HG03558 (cell line): ENCODE data around the gene GPR34.

Experiments used
- ATAC-seq: cut with Tn5 transposase; IDR thresholded peaks from one replicate; pipeline ENCODE4 v1.9.1; 2021; ENCODE audit warnings: moderate number of reproducible peaks; ENCODE audit not compliant: unreplicated experiment; ENCODE audit errors: extremely low read depth

Gene GPR34

GRCh38 chrX:41730081-41730480, 41.3 kb downstream of the GPR34 start:
- ATAC-seq, result no peak

GRCh38 chrX:41732260-41732659, 43.5 kb downstream of the GPR34 start:
- ATAC-seq, result no peak

DNA sequence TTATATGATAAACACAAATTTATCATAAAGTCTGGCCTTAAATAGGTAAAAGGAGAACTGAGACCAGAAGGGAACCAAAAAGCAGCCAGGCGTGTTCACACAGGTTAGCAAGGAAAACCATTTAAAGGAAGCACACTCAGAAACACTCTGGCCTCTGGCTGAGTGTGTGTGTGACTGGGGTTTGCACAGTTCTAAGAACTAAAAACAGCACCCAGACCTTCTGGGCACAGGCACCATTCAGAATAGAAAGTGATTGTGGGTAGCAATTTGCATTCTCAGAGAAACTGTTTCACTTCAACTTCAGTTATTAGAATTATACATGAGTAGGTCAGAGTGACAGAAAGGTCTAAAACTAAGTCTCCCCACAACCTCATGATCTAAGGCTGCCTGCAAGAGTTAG, 45.2 kb downstream of the GPR34 start:
- peak; percentile 93 for ATAC-seq

DNA sequence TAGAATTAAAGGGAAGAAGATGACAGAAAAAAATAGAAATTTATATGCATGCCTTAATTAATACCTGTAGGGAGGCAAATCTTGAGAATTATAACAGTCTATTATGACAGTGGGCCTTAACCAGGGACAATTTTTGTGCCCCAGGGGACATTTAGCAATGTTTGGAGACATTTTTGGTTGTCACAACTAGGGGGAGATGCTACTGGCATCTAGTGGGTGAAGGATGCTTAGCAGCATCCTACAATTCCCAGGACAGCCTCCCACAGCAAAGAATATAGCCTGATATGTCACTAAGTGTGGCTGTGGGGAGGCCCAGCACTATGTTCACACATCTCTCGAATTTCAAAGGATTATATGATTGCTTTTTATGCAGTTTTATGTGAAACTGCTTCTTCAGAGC, 45.8 kb downstream of the GPR34 start:
- no peak for ATAC-seq

- no peak for ATAC-seq
Measured at GRCh38 chrX:41737065-41737464, 48.3 kb downstream of the GPR34 start.

DNA sequence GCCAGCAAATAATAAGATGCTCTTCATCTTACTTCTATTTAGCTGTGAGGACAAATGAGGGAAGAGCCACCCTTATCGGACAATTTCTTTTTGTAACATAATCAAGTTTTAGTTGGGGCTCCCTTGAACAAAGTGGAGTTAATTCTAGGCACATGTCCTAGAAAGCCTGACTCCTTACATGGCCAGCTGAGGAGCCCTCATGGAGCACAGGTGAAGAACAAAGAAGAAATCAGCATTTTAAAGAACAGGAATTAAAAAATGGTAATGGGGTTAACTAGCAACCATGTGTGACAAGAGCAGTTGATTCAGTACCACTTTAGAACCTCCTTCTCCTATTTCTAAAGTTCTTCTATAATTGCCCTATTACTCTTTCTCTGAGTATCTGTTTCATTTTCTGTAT, 51.1 kb downstream of the GPR34 start:
- ATAC-seq, result no peak
